ENCODE measurements around the gene MAP3K1. TPM values are rescaled to one million over a fixed set of nuclear protein-coding genes. Genes with fewer than 3 reads are reported as not detected.

Gene MAP3K1
- total RNA-seq, 3 donors from 2014 or later: 11.1 to 12.2 (median 11.5) TPM

GRCh38 chr5:56858777-56859442 lies 43.6 kb downstream of the MAP3K1 start:
- DNase-seq (no peak), ATAC-seq (no peak)
- H3K9me3 ChIP-seq: no peaks in the 10 kb centered on the region
- H3K4me3 ChIP-seq: no peak overlapping the region
- H3K36me3 ChIP-seq (ENCODE audit: low read depth): no peaks in the 10 kb centered on the region
- TF ChIP-seq CTCF (IDR thresholded peaks at IDR 0.05): no peak
- peaks cover 7% of the 10 kb centered on the region for H3K4me1 ChIP-seq (ENCODE audit: low read depth)
- intact Hi-C loops (cut with DNase I, micrococcal nuclease): no loop called here

- Histone ChIP-seq H3K4me3 (no peak overlapping the region), H3K36me3 (ENCODE audit: low read depth) (no peaks in the 10 kb centered on the region), H3K4me1 (ENCODE audit: low read depth) (no peaks in the 10 kb centered on the region), H3K9me3 (no peaks in the 10 kb centered on the region)
- intact Hi-C loops (cut with DNase I, micrococcal nuclease): no loop called here
- no peak for ATAC-seq
- no peak for DNase-seq
- TF ChIP-seq CTCF (IDR thresholded peaks at IDR 0.05): no peak
These were observed 46.6 kb downstream of the MAP3K1 start for GRCh38 chr5:56861893-56862485.

GRCh38 chr5:56862909-56863308 lies 47.6 kb downstream of the MAP3K1 start:
- Histone ChIP-seq H3K4me1 (ENCODE audit: low read depth) (no peaks in the 10 kb centered on the region), H3K4me3 (no peak overlapping the region), H3K36me3 (ENCODE audit: low read depth) (no peaks in the 10 kb centered on the region), H3K9me3 (no peaks in the 10 kb centered on the region)
- no peak for DNase-seq
- ATAC-seq: no peak
- intact Hi-C loops (cut with DNase I, micrococcal nuclease): no loop called here
- no peak for TF ChIP-seq CTCF (IDR thresholded peaks at IDR 0.05)

GRCh38 chr5:56871777-56872176 lies 56.4 kb downstream of the MAP3K1 start:
- Histone ChIP-seq H3K4me3 (no peak overlapping the region), H3K9me3 (no peaks in the 10 kb centered on the region), H3K36me3 (ENCODE audit: low read depth) (no peaks in the 10 kb centered on the region), H3K4me1 (ENCODE audit: low read depth) (no peaks in the 10 kb centered on the region)
- no peak for TF ChIP-seq CTCF (IDR thresholded peaks at IDR 0.05)
- no peak for DNase-seq
- intact Hi-C loops (cut with DNase I, micrococcal nuclease): no loop called here
- no peak for ATAC-seq

GRCh38 chr5:56873056-56873455 lies 57.7 kb downstream of the MAP3K1 start:
- ATAC-seq: no peak
- H3K4me1 ChIP-seq (ENCODE audit: low read depth): no peaks in the 10 kb centered on the region
- no peak overlapping the region for H3K4me3 ChIP-seq
- H3K9me3 ChIP-seq: no peaks in the 10 kb centered on the region
- H3K36me3 ChIP-seq (ENCODE audit: low read depth): no peaks in the 10 kb centered on the region
- intact Hi-C loops (cut with DNase I, micrococcal nuclease): no loop called here
- no peak for DNase-seq
- TF ChIP-seq CTCF (IDR thresholded peaks at IDR 0.05): no peak
